GM18505 (cell line): ENCODE data around the gene ROR2.

Source experiments
- ATAC-seq: cut with Tn5 transposase; IDR thresholded peaks from one replicate; pipeline ENCODE4 v1.9.1; 2021; ENCODE audit not compliant: unreplicated experiment
- POLR2A ChIP-seq: IDR thresholded peaks from 4 replicates; pipeline ENCODE4 v1.6.1; 2011; ENCODE audit warnings: borderline replicate concordance; ENCODE audit not compliant: insufficient read depth, insufficient read length; ENCODE audit errors: extremely low read depth

The ROR2 gene

GRCh38 chr9:91516777-91517176, 433.3 kb downstream of the ROR2 start:
- no peak for ATAC-seq
- TF ChIP-seq POLR2A, result no peak

DNA sequence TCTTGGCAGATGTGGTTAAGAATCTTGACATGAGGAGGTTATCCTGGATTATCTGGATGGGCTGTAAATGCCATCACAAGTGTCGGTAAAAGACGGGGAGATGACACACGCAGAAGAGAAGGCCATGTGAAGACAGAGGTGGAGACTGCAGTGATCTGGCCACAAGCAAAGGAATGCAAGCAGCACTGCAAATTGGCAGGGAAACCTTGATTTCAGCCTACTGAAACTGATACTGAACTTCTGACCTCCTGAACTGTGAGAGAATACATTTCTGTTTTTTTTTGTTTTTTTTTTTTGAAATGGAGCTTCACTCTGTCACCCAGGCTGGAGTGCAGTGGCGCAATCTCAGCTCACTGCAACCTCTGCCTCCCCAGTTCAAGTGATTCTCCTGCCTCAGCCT, 433.9 kb downstream of the ROR2 start:
- ATAC-seq, result no peak

DNA sequence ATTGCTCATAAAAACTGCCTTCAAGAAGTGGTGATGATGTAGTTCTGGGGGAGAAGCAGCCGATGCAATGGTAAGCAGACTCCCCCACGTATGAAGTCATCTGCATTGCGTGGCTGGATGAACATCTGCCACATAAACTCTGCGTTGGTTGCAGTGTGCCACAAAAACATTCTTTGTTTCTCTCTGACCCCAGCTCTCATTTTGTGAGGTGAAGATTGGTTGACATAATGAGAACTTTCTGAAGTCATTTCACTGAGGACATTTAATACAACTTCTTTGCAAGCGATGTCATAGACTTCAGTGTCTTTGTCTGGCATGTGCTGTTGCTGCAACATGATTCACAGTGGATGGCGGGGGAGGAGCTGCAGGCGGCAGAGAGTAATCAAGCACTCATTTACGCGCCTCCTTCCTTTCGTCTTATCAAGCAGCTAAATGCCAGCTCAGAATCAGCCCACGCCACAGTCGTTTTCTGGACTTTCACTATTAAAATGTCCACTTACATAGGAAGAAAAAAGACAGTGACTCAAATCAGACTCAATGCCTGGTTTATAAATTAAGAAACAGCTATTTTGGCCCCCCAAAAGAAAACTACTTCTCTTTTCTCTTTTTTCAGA, 434.8 kb downstream of the ROR2 start:
- ATAC-seq, result no peak
- TF ChIP-seq POLR2A, result no peak

More for the DNA sequence above, 433.9 kb downstream of the ROR2 start:
- TF ChIP-seq POLR2A, result no peak
